A172 (cell line): ENCODE measurements around the gene BBS12. TPM values are rescaled to one million over a fixed set of nuclear protein-coding genes. Genes with fewer than 3 reads are reported as not detected.

Source experiments
- DNase-seq: peaks from one replicate; pipeline ENCODE4 v3.0.0-alpha.2; 2015; ENCODE audit warnings: low spot score
- total RNA-seq: library from RNA; depleted of rRNA; stranded (reverse); fragments of >200 nt; shearing (Covaris generic); gene quantifications from 2 replicates; pipeline ENCODE4 v1.2.3, GENCODE V29; 2014

Gene BBS12
- total RNA-seq, 1 experiment from 2014 or later, result 5.2 TPM

DNA sequence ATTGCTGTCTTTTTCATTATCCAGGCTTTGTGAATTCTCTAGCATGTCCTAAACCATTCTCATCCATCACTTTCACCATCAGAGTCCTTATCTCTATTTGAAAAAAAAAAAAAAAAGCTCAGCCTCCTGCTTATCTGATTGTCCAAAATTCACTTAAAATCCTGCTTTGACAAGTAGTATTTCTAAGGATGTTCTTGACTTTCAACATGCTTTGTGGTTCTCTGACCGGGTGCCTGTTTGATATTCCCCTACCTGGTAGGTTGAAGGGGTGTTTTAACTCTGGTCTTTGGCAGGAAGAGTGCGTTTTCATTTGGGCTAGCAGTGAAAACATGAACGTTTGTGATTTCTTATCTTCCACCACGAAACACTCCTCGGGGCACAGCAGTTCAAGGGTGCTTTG, 17.3 kb upstream of the BBS12 start:
- DNase-seq, result no peak

DNA sequence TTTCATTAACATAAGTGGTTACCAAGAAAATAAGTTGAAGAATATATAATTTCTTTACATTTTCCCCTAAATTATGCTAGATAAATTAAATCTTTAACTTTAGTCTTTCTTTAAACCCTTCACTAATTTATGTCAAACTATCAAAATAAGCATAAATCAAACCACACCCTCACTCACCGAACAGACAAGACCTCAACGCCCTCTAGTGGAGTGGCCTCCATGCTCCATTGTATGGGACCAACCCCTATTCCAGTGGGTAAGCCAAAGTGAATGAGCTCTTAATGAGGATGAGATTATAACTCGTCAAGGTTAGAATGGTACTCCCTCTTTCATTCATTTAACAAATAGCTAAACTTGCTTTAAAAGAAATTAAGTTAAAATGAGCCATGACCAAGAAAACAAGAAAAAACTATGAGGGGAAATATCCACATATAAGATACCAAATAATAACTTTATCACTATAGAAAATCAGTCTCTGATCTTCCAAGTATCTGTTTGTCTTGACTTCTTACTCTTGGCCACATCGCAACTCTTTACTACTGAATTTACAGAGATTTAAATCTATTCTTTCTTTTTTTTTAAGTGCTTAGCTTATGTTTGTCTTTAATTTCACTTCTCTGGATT, 15.6 kb upstream of the BBS12 start:
- peak; percentile 65 for DNase-seq

DNA sequence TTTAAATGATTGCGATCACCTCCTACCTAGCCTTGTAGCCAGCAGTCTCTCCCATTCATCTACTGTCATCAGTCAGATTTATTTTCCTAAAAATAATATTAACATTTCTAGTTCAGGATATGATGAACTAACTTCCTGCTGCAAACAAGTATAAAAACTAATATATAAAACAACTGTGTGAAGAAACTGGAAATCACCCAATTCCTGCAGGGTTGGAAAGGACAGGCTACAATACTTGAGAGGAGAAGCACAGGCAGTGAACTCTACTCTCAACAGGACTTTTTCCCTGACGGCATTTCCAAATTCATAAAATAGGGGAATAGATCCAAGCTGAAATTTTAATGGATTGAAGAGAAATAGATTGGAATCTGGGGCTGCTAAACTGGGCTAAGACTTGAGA, 14.2 kb upstream of the BBS12 start:
- no peak for DNase-seq

DNA sequence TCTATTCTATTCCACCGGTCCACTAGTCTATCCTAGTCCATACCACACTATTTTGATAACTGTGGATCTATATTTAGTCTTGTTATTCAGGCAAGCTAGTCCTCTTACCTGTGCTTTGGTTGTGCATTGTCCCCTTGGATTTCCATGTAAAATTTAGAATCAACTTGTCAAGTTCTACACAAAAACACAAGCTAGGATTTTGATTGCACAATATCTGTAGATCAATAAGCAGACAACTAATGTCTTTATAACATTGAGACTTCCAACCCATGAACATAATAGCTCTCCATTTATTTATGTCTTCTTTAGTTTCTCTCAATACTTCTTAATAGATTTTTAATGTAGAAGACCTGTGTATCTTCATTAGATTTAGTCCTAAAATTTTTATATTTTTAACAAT, 10.2 kb upstream of the BBS12 start:
- DNase-seq, result no peak

DNA sequence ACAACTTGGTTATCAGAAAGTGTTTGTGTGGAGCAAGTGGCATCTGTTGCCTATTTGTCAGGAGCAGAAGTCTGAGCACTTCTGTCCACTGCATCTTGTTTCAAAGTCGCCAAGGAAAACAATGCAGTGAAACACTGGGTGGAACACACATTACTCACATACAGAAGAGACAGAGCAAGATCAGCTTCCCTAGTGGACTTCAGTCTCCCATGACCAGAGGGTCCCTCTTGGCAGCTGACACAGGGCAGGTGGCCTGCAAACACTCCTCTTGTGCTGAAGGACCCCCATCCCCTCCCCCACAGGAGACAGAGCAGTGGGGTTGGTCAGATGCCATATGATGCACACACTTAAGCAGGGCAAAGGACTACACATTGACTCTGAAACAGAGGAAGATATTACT, 3.6 kb upstream of the BBS12 start:
- no peak for DNase-seq

DNA sequence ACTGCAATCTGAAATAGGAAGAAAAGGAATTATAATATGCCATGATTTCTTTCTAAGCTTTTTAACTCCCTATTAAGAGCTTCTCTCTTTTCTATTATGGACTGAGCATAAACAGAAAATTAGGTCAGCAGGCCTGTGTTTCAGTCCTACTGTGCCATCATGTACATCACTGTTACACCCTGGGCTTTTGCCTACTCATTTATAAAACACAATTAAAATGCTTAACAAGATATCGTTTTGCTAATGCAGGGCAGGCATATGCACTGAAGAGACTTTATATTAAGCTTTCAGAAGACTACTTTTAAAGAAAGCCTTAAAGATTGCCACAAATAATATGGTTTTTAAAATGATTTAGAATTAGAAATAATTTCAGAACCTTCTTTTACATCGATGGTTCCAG, 828 bp upstream of the BBS12 start:
- DNase-seq, result no peak

DNA sequence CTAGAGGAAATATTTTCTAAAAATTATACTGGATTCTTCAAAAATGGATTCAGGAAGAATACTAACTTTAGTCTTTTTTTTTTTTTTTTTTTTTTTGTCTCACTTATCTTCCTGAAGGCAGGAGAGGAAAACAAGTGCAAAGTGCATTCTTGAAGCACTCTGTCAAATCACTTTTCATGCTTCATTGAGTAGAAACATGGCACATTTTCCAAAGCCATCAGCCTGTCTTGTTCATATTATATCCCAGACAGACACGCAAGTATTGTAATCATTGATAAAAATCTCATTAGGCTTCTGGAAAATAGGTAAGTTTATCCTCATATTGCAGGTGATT, 1.2 kb downstream of the BBS12 start:
- DNase-seq, result no peak

DNA sequence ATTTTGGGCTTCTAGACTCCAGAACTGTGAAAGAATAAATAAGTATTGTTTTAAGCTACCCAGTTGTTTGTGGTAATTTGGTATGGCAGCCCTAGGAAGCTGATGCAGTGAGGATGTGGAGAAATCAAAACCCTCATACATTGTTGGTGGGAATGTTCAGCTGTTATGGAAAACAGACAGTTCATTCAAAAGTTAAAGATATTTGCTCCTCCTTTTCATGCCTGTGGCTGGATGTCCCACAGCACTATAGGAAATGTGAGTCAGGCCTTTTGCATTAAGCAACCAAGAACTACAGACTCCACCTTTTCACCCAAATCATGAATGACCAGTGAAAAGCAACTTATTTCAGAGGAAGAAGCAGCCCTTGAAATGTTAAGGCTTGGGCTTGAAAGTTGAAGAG, 6.7 kb downstream of the BBS12 start:
- DNase-seq, result no peak

DNA sequence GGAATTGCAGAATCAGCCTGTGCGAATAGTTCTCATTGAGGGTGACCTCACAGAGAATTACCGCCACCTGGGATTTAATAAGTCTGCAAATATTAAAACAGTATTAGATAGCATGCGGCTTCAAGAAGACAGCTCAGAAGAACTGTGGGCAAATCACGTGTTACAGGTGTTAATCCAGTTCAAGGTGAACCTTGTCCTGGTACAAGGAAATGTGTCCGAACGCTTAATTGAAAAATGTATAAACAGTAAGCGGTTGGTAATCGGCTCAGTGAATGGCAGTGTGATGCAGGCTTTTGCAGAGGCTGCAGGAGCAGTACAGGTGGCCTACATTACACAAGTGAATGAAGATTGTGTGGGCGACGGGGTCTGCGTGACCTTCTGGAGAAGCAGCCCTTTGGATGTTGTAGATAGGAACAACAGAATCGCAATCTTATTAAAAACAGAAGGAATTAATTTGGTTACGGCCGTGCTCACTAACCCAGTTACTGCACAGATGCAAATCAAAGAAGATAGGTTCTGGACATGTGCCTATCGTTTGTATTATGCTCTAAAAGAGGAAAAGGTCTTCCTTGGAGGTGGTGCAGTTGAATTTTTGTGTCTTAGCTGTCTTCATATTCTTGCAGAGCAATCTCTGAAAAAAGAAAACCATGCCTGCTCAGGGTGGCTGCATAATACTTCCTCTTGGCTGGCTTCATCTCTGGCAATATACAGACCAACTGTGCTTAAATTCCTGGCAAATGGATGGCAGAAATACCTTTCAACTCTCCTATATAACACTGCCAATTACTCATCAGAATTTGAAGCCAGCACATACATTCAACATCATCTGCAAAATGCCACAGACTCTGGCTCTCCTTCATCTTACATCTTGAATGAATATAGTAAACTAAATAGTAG, 10.7 kb downstream of the BBS12 start:
- DNase-seq, result no peak

DNA sequence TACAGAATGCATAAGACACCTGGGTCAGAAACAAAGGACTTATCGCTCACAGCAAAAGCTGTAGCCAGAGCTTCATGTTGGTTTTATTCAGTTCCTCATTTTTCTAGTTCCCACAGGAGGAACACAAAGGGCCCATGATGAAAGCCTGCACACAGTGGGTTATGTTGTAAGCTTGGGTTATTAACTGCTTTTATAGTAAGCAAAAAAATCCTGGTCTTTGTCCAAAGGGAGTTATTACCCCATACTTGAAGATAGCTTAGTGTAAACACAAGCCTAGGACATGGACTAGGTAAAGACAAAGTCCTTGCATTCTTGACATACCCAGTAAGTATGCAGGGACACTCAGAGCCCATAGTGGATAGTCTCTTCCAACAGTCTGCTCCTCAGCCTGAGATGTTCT, 11.7 kb downstream of the BBS12 start:
- no peak for DNase-seq

DNA sequence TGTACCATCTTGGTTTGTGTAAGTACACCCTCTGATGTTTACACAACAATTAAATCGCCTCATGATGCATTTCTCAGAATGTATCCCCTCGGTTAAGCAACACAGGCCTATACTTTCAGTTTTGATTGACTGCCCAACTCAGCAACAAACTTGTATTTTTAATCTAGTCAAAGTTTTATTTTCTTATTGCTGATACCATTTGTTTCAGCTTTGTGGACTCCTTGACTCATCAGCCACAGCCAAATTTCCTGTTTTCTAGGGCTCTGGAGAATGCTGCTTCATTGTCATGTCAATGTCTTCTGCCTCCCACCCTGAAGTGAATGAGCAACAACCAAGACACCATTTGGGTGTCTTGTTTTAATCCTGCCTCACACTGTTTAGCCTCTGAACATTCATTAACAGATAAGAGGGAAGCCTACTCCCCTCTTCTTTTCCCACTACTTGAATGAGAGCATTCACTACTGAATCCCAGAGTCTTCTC, 14.0 kb downstream of the BBS12 start:
- DNase-seq, result no peak

DNA sequence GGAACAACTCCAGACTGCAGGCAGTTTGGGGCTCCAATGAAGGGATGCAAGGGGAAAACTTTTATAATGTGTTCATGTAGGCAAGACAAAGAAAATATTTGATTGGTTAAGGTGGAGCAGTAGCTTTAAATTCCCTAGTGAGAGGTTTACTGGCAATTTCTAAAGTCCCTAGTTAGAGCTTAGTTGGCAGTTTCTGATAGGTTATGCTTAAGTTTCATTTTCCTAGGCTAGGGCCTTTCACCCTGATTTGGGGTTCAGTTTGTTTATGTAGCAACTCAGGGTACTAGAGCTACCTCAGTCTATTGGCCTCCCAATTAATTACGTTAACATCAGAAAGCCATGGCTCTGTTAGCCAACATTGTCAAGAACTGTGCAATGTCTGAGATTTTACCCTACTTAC, 14.6 kb downstream of the BBS12 start:
- no peak for DNase-seq

DNA sequence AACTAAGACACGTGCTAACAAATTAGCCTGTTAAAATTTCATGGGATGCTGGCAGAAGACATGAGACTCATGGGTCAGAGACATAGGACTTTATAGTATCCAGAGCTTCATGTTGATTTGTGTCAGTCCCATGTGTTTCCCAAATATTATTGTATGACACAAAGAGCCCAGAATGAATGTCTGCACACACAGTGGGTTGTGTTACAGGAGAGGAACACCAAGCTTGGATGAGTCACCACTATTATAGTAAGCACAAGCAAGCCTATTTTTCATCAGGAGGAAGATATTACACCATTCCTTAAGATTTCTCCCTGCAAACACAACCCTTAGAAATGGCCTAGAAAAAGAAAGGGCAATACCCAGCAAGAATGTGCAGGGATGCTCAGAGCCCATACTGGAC, 15.4 kb downstream of the BBS12 start:
- DNase-seq, result no peak

DNA sequence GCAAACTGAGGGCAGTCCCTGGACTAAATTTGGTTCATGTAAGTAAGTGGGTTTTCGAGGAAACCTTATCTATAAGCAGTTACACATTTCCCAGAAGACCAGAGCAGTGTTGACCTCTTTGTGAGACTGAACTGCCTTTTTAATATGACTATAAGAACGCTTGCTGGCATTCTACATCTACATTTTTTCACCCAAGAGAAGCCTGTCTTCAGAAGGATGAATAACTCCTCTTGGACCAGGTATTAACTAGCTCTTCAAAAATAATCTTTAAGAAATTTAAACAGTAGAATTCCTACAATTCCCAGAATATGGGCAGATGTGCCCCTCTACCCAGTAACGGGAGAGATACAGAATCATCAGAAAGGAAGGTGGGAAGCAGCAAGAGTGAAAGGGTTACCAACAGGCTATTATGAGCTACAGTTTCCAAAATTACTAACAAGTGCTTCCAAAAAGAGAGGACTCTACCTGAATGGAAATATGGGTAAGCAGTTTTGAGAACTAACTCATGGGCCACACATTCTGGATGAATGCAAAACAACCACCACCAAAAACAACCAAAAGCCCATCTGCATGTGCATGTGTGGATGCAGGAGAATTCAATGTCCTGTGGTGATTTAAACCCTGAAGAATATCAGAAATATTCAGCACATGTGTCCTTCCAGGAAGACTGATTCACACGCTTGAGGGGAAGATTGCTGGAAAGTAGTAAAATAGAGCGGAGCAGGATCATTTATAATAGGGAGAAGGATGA, 17.4 kb downstream of the BBS12 start:
- no peak for DNase-seq

DNA sequence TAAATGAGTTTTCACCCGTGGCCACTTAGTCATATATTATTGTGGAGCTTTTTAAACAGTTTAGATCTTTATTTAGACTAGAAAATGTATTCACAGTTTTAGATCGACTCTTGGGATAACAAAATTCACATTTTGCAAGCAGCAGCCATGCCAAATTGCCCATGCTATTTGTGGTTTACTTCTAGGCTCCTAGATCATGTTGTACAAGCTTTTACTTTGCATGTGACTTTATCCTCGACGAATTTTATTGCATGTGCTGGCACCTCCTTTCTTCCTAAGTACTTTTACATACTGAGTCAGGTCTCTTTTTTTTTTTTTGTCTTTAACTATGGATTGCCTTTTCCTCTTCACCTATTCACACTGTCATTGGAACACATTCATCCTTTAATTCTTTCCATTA, 23.2 kb downstream of the BBS12 start:
- no peak for DNase-seq

DNA sequence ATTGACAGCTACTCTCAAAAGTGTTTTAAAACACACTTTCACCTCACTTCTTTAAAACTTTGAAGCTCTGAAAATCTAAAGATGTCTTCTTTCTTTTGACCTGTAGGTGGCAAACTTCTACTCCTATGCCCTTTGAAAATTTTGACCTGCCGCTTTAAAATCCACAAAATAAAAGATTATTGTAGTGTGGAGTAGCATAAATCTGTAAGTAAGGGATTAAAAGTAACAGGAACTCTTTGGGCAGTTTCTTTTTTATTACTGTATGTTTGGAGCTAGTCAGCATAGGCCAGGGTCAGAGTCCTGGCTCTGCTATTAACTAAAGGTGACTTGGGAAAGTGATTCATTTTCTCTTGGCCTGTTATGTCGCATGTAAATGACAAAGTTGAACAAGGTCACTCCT, 25.5 kb downstream of the BBS12 start:
- DNase-seq, result peak; percentile 58

DNA sequence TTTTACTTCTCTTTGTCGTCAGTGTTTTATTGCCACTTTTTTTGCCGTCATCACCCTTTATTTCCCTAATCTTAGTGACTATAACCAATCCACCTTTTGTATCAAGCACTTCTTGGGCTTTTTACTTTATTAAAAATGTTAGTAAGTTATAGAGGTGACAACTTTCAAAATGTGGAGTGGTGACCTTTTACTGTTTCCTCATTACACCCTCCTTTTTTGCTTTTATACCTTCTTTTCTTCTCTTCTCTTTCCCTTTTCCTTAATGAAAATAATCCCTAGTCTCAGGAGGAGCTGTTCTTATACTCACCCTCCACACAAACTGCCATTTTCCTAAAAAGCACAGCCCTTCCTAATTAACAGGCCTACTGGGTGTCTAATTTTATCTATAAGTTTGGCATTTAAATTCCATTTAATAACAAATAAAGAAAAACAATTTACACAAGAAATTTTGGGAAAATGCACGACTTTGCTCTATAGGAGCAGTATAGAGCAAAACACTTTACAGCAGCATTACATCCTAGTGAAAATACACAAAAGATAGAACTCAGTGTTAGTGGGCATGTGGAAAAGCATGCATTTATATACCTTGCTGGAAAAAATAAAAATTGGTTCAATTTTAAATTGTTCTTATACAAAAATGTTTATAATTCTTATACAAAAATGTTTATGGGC, 27.3 kb downstream of the BBS12 start:
- no peak for DNase-seq

DNA sequence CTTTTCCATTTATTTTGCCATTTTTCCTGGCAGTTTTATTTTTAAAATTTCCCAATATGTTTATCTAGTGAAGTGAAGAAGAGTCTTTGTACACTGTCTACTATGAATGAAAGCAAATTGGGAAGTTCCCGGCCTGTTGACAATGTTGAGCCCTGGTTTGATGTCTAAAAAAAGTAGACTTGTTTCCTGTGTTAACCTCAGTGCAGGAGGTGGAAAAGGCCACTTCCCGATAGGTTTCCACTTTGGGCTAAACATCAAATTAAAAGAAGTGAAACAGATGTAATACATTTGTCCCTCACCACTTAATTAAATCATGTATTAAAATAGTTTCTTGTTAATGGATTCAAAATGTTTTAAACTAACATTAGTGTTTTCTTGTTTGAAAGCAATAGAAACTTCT, 30.0 kb downstream of the BBS12 start:
- no peak for DNase-seq

DNA sequence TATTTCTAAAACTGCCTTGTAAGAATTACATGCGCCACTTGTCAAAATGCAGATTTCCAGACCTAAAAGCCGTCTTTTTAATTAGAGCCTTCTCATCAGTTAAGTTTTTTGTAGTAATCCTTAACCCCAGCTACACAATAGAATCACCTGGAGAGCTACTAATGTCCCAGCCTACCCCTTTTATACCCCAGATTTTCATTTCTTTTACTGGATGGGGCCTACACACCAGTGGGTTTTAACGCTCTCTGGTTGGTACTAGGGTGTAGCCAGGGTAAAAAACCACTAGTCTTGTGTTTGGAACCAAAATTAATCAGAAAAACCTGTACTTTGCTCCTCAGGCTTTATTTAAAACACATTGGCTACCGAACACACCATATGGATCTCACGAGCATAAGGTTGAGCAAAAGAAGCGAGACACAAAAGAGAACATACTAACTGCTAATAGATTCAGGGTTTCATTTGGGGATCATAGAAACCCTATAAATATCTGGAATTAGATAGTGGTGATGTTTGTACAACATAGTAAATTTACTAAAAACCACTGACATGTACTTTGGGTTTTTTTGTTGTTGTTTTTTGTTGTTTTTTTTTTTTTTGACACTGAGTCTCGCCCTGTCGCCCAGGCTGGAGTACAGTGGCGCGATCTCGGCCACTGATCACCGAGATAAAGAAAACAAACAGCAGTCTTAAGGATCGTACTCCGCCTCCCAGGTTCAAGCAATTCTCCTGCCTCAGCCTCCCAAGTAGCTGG, 30.6 kb downstream of the BBS12 start:
- DNase-seq, result no peak

DNA sequence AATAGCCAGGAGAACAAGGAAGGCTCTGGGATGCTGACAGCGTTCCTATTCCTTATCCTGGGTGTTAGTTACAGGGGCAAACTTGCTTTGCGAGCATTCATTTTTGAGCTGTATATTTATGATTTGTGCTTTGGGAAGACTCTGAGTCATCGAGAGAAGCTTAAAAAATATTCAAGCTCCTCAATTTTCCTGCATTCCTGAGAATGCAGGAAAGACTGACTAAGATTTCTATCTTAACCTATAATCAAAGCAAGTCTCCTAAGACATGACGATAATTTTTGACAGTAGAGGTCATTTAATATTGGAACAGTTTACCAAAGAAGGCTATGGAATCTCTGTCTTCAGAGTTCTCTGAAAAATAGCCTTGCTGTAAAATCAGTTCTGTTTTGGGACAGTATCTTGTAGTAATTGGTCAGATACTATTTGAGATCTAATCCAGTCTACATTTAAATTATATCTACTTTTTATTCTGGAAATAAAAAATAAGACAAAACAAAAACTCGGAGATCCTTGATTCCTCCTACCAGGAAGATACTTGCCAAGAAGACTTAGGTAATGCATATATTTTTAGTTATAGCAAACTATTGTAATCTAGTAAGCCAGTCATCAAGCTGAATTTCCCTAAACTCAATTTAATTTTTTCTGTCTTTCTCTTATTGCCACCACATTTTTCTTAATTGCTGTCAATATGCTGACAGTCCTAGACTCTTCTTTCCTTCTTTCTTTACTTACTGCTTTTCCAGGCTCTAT, 31.7 kb downstream of the BBS12 start:
- peak; percentile 62 for DNase-seq

DNA sequence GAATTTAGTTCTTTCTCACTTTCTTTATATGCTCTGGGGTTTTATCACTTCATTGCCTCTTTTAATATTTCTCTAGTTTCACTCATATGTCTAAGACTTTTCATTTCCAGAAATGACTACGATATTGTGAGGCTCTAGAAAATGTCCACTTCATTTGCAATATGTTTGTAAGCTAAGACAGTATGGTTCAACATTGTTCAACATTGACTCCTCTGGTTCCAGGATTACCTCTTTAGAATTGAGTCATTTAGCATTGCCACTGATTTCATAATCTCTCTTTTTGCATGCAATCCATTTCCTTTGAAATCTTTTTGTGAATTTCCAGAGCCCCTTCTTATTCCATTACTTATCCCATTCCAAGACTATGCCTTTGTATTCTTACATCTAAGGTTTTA, 32.3 kb downstream of the BBS12 start:
- peak; percentile 53 for DNase-seq
